GM18498 (cell line): Measurements from ENCODE around the gene SPTB.

Experiments used
- ATAC-seq: cut with Tn5 transposase; IDR thresholded peaks from one replicate; pipeline ENCODE4 v1.9.1; 2021; ENCODE audit warnings: mild to moderate bottlenecking, moderate library complexity; ENCODE audit not compliant: unreplicated experiment

The SPTB gene

GRCh38 chr14:64889352-64889751 lies 9.6 kb upstream of the SPTB start:
- ATAC-seq: no peak

- no peak for ATAC-seq
Measured at GRCh38 chr14:64885559-64885958, 5.9 kb upstream of the SPTB start.

GRCh38 chr14:64880221-64881121 lies 764 bp upstream of the SPTB start:
- ATAC-seq: peak; percentile 46

- peak; percentile 10 for ATAC-seq
Measured at GRCh38 chr14:64878837-64879634, 671 bp downstream of the SPTB start.

- no peak for ATAC-seq
Measured at GRCh38 chr14:64877846-64878245, 1.9 kb downstream of the SPTB start.

GRCh38 chr14:64875350-64875749 lies 4.4 kb downstream of the SPTB start:
- ATAC-seq: no peak

- ATAC-seq: no peak
Measured at GRCh38 chr14:64873506-64874219, 6.0 kb downstream of the SPTB start.

GRCh38 chr14:64871344-64871743 lies 8.4 kb downstream of the SPTB start:
- no peak for ATAC-seq

- ATAC-seq: no peak
Measured at GRCh38 chr14:64870160-64870559, 9.5 kb downstream of the SPTB start.

GRCh38 chr14:64868841-64869240 lies 10.9 kb downstream of the SPTB start:
- ATAC-seq: no peak

GRCh38 chr14:64868379-64868778 lies 11.3 kb downstream of the SPTB start:
- ATAC-seq: no peak

GRCh38 chr14:64867182-64867581 lies 12.5 kb downstream of the SPTB start:
- ATAC-seq: no peak

GRCh38 chr14:64865992-64866391 lies 13.7 kb downstream of the SPTB start:
- no peak for ATAC-seq

- ATAC-seq: no peak
Measured at GRCh38 chr14:64865109-64865508, 14.6 kb downstream of the SPTB start.

GRCh38 chr14:64864258-64864657 lies 15.4 kb downstream of the SPTB start:
- no peak for ATAC-seq

- ATAC-seq: no peak
Measured at GRCh38 chr14:64861916-64862315, 17.8 kb downstream of the SPTB start.

- no peak for ATAC-seq
Measured at GRCh38 chr14:64860039-64860438, 19.7 kb downstream of the SPTB start.

- no peak for ATAC-seq
Measured at GRCh38 chr14:64857979-64858744, 21.5 kb downstream of the SPTB start.

GRCh38 chr14:64856529-64857445 lies 22.9 kb downstream of the SPTB start:
- ATAC-seq: no peak
